Skin of body (tissue), 2 donors: ENCODE data around the gene ECT2. TPM values are rescaled to one million over a fixed set of nuclear protein-coding genes. Genes with fewer than 3 reads are reported as not detected.
"Not testable (repeated sequence)": the region's sequence is repeated elsewhere in the genome, so short reads cannot be mapped to it uniquely, and the experiment has no call there.

ENCODE experiments used
- DNase-seq: peaks from one replicate; lab custom pipeline; 2025; lab: John Stamatoyannopoulos, UW
- total RNA-seq: library from RNA; depleted of rRNA; stranded (reverse); fragments of >200 nt; gene quantifications from one replicate; pipeline ENCODE4 v1.2.3, GENCODE V29; 2014

ECT2 gene
- total RNA-seq, 1 donor from 2014 or later, result 27.8 TPM

DNA sequence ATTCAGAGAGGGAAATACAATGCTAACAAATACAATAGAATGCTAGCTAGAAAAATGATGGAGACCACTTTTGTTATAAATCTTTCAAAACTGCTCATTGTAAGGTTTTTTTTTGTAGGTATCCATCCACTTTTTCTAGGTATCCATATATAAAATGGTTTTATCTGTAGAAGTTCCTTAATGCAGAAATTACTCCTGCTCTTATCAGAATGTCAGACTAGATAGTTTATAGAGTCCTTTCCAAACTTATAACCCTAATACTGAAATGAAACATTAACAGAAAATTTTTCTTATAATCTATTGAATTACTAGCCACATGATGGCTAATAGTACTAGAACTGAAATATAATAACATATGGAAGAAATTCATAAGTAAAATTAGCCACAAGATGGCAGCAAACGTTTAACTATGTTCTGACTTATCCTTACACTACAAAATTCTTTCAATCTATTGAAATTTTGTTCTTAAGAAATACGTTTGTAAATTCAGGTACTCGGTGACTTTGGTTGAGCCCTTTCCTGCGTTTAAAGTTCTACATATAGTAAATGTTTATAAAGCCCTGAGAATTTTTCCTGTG lies 58.5 kb downstream of the ECT2 start:
- peak; percentile 73 for DNase-seq

DNA sequence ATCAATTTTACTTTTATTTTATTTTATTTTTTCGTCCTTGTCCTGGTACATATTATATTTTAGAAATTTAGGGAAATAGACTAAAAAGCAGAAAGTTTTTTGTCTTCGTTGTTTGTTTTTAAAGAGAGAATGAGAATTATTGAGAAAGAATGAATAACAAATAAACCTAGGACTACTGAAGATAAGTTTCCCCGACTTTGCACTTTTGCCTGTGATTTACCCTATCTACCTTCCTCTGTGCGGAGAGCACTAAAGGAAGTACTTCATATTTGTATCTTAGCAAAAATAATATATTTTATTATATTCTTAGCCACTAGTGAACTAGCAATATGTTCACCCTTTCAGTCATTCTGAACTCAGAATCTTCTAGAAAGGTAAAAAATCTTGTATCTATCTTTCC lies 60.6 kb downstream of the ECT2 start:
- DNase-seq, result no peak

DNA sequence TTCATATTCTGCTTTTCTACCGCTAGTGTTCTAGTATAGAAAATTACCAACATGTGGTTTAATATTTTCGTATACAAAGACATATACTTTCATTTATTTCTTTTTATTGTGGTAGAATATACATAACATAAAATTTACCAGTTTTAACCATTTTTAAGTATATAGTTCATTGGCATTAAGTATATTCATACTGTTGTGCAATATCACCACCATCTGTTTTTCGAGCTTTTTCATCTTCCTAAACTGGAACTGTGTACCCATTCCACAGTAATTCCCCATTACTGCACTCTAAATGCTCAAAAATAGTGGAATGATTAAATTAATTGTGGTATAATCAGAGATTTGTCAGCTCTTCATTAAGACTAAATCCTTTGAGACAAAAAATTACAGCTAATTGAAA lies 62.9 kb downstream of the ECT2 start:
- no peak for DNase-seq

DNA sequence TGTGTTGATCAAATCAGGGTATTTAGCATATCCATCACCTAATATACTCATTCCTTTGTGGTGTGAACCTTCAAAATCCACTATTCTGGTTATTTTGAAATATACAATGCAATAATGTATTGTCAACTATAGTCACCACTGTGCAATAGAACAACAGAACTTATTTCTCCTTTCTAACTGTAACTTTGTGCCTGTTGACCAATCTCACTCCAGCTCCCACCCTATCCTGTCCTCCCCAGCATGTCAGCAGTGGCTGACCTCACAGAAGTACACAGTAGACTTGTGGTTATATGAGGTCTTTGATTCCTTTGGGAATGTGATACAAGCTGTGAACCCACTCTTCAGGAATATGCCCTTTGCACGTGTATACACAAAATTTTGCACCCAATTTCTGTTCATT lies 64.2 kb downstream of the ECT2 start:
- DNase-seq, result no peak

DNA sequence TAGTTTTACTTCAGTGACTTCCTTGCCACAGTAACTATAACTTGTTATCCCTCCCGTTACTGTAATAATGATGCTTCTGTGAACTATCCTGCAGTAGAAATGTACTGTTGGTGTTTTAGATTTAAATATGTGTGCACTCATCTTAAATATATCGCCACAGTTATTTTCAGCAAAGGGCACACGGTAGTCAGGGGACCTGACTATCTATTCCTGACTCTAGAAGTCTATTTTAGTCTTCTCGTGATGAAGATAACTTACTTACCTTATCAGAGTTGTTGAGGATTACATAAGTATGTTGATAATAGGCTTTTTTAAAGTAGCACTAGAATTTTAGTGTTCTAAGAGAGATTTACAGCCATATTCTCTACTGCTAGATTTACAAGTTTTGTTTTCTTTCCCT lies 65.3 kb downstream of the ECT2 start:
- DNase-seq, result no peak

DNA sequence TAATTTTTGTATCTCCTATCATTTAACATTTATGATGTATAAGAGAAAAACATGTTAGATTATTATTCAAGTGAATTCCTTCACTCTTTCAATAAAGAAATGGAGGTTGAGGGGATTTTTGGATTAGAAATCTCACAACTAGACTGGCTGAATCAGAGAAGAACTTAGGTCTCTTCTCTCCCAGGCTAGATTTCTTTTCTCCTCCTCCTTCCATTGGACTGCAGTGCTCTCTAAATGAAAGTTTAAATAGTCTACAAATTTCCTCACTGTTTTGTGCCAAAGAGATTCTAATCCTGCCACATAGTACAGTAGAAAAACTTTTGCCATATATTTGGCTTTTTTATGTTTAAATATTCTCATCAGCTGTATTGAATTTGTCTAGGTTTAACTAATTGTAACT lies 65.8 kb downstream of the ECT2 start:
- DNase-seq, result no peak

DNA sequence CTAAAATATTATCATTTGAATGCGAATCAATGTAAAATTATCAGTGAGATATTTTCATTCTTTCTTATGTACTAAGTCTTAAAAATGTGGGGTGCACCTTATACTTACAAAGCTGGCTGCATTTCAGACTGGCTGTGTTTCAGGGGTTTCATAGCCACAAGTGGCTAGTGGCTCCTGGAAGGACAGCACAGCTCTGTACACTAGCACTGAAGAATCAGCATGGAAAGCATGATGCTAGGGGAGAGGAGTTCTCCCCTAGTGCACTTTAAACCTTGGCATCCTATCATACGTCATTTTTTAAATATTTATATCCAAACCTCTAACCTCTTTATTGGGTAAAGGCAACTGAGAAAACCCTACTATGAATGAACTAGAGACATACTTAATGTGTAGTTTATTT lies 66.4 kb downstream of the ECT2 start:
- no peak for DNase-seq

DNA sequence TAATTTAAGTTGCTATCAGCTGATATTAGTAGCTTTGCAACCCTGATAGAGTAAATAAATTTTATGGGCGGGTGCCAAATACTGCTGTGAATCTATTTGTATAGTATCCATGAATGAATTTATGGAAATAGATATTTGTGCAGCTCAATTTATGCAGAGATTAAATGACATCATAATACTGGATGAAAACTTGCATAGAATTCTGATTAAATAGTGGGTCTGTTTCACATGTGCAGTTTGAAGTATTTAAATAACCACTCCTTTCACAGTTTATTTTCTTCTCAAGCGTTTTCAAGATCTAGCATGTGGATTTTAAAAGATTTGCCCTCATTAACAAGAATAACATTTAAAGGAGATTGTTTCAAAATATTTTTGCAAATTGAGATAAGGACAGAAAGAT lies 70.0 kb downstream of the ECT2 start:
- DNase-seq, result peak; percentile 53

DNA sequence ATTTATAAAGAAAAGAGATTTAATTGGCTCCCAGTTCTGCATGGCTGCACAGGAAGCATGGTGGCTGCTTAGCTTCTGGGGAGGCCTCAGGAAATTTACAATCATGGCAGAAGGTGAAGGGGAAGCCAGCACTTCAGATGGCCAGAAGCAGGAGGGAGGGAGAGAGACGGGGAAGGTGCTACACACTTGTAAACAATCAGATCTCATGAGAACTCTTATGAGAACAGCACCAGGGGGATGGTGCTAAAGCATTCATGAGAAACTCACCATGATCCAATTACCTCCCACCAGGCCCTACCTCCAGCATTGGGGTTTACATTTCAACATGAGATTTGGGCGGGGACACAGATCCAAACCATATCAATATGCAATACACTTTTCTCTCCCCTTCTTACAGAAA lies 73.7 kb downstream of the ECT2 start:
- no peak for DNase-seq

DNA sequence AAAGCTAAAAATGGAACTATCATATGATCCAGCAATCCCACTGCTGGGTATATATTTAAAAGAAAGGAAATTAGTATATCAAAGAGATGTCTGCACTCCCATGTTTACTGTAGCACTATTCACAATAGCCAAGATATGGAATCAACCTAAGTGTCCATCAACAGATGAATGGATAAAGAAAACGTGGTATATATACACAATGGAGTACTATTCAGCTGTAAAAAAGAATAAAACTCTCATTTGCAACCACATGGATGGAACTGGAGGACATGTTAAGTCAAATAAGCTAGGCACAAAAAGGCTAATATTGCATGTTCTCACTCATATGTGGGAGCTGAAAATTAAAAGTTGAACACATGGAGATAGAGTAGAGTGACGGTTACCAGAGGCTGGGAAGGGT lies 76.7 kb downstream of the ECT2 start:
- DNase-seq, result not testable (repeated sequence)

DNA sequence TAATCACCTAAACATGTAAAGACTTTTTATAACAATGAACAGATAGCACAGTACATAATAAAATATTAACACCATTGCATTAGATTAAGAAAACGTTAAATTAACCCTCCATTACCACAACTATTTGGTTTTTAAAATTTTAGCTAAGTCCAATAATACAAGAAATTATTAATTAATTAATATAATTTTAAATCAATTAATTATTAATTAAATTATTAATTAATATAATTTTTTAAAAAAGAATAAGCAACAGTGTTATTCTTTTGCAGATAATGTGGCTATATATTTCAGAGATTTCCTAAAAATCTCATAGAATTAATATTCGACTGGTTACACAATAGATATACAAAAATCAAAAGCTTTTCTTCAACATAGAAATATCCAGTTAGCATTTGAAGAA lies 82.5 kb downstream of the ECT2 start:
- DNase-seq, result no peak

DNA sequence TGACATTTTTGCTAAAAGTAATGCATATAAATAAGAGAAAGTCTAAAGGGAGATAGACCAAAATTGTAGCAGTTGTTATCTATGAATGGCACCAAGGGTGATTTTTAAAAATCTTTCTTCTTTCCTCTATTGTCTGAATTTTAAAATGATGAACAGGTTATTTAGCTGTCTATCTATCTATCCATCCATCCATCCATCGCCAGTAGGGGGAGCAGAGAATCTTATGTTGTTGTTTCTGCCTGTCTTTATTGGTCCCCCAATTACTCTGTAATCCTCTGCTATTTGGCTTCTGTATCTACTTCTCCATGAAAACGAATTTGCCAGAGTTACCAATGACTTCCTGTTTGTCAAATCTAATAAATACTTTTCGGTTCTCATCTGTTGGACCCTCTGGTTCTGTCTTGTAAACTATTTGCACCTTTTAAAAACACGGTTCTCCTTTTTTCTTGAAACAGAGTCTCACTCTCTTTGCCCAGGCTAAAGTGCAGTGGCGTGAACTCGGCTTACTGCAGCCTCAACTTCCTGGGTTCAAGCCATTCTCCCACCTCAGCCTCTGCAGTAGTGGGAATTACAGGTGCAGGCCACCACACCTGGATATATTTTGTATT lies 86.0 kb downstream of the ECT2 start:
- DNase-seq, result peak; percentile 23

DNA sequence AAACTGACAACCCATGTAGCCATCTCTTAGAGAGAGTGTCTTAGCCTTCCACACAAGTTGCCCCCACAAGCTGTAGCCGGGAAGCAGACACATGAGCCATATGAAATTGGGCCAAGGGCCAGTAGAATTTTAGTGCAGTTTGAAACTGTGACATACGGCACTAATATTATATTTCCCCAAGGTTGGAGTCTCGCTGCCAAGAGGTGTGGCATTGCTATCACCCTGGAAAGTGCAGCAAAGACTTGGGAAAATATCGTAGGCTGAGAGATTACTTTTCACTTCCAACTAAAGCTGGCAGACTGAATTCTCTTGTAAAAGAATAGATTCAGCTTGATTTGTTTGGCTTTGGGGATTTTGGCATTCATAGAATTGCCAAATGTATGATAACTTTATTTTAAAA lies 89.2 kb downstream of the ECT2 start:
- no peak for DNase-seq

DNA sequence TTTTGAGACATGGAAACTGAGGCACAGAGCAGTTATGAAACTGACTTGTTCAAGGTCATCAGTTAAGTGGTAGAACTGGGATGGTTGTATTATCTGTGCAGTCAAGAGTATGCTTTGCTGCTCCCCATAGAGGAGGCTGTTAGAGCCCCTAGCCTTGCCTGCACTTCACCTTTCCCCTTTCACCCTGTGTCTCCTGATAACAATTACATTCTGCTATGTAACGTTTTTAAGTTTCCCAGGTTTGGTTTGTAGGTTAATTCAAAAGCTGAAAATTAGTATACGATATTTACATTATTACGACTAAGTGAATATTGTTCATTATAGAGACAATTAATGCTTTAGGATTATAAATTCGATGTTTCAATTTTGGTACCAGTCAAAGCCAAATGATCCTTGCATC lies 89.9 kb downstream of the ECT2 start:
- no peak for DNase-seq

DNA sequence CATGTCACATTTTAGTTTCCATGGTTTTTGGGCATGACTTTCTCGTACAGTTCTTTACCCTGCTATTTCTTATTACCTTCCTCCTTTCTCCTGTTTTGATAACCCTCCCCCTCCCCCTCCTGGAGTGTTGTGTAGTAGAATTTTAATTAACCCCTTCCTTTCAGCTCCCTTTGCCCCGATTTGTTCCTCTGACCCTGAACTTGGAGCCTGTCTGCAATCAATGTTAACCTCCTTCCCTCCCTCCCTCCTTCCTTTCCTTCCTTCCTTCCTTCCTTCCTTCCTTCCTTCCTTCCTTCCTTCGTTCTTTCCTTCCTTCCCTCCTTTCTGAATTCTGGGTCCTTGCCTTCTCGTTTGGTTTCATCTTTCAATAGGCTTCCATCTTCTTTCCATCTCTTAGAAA lies 90.4 kb downstream of the ECT2 start:
- no peak for DNase-seq

DNA sequence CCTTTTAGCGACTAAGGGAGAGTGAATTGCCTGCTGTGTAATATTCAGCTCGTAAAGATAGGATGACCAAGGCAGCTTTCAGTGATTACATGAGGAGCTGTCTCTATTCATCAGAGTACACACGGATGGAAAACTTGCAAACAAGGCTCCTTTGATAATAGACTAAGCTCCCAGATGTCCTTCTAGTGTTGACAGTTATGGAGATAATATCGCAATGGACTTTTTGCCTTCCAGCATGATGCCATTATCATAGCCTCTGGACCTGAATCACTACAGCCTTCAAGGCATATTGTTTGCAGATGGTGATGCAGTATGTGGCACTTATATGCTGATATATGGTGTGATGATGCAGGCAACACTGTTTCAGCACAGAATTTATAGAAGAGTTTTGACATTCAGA lies 93.9 kb downstream of the ECT2 start:
- DNase-seq, result peak; percentile 76

DNA sequence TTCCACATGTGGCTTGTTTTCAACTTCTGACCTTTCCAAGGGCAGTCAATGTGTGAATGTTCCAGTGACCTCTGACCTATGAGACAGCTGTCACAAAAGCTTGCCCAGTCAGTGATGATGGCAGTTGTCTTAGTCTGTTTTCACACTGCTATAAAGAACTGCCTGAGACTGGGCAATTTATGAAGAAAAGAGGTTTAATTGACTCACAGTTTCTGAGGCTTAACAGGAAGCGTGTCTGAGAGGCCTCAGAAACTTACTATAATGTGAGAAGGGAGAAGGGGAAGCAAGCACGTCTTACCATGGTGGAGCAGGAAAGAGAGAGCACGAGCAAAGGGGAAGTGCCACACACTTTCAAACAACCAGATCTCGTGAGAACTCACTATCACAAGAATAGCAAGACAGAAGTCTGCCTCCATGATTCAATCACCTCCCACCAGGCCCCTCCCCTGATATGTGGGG lies 95.6 kb downstream of the ECT2 start:
- DNase-seq, result no peak

DNA sequence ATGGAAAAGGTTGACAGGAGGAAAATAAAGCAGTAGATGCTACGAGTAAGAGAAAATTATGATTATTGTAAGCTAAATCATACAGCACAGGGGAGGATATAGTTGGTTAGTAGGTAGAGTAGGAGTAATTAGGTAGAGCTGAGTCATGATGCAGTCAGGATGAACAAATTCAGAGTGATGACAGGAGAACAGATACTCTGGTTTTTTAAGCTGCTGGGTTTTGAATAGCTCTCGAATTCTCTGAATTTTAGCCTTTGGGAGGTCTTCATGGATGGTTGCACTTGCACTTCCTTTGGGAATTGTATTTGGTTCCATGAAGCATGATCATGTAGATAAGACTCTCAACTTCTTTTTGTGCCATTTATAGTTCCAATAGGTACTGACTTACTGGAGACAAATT lies 96.2 kb downstream of the ECT2 start:
- DNase-seq, result no peak

DNA sequence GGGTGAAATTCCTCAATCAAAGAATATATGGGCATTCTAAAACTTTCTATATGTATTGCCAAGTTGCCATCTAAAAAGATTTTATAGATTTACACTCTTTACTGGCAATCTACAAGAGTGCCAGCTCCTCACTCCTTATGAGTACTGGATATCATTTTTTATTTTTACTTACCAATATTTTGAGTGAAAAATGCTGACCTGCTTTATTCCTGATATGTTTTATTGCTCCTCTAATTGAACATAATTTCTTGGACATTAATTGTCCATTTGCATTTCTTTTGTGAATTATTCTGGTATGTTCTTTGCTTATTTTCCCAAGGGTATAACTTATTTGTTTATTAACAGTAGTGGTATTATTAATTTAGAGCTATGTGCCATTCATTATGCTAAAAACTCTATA lies 96.8 kb downstream of the ECT2 start:
- DNase-seq, result no peak

DNA sequence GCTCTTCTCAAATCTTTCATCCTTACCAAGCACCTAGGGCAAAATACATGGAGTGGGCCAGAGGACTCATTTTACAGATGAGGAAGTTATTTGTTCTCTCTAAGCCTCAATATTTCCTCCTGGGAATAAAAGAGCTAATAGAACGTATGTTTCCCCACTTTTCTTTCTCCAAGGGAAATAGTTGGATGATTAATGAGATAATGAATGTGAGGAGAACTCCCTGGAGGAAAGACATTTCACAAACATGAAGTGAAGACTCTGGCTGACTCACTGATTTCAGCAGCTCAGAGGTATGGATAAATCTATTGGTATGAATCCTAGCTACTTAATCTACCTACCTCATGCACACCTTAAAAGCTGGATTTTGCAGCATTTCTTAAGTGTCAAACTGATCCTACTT lies 98.4 kb downstream of the ECT2 start:
- DNase-seq, result peak; percentile 12

DNA sequence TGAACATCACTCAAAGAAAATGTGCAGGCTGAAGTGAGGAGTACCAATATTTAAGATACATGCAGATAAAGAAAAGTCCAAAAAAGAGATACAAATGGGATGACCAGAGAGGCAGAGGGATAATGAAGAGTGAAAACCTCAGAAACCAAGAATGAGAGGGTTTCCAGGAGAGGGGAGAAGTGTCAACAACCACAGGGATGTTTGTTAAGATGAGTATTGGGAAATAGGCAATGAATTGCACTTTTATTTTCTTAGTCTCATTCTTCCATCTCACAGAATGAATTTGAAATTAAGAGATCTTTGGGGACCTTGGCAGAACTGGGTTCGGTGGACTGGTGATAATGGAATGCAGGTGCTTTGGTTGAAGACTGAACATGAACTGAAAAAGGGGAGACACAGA lies 102.5 kb downstream of the ECT2 start:
- DNase-seq, result no peak

DNA sequence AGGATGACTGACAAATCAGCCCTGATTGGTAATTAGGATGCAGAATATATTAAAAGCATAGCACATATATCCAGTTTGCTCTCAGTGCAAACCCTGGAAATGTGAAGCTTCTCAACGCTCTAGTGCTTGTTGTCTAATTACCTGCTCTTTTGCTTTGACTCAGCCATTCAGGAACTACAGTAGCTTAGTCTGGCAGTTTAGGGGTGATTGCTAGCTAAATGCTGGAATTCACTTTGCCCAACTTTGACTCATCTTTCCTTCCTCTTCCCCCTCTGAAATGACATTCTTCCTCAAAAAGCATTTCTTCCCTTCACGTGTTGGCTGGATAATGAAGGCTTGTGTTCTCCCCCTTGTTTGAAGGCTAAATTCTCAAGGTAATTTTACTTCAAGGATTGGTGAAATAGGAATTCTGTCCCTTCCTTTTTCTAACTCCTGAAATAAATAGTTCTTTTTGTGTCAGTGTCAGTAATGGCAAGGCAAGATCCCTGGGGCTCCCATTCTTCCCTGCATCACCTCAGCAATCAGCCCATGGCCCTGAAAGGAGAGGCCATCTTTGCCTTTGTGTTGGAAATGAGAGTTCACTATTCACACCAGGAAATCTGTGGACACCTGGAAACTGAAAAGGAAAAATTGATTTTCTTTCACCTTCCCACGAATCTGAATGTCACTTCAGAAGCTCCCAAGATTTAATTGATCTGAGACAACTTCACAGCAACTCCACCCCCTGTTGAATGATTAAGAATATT lies 103.6 kb downstream of the ECT2 start:
- no peak for DNase-seq

DNA sequence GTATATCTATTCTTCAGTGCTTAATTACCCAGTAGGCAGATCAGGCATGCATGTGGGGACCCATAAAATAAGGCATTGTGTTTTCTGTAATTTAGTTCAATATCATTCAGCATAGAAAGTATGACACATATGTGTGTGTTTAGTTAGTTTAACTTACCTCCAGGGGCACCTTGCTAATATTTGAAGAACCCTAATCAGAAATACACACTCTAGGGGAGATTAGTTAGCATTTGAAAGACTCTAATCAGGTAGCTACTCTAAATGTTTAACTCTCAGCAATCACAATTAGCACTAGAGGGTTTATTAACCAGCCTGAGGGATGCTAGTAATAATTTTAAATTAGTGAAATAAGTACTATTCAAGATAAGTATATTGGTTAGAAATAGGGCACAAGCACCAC lies 104.5 kb downstream of the ECT2 start:
- no peak for DNase-seq
